Measurements from ENCODE around the gene IGFBP2. TPM values are rescaled to one million over a fixed set of nuclear protein-coding genes. Genes with fewer than 3 reads are reported as not detected.

Gene IGFBP2
- total and polyA plus RNA-seq, 2 of the 8 experiments (the other 6 are each of a cell fraction or from before 2014, with no cell fraction given) = 326 to 782 TPM

DNA sequence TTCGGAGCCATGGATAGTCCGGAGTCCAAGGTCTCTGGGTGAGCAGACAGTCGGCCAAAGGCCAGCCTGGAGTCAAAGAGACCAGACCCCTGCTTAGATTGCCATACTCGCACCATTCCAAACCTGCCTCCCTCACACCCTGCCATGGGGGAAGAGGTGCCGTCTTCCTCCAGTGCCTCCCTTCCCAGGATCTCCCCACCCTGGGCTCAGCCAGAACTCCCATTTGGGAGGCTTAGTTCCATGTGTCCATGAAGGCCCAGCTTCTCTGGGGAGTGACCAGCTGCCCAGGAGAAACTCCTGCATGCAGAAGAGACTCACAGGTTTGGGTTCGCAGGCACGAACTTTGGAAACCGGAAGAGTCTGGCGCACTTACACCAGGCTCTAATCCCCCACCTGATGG lies 40.4 kb downstream of the IGFBP2 start (continued):
- TF ChIP-seq POU5F1 (IDR thresholded peaks at IDR 0.05; ENCODE audit: low read depth, low read length) (no peak), CHD2 (IDR thresholded peaks at IDR 0.05; ENCODE audit: low read length) (no peak), GTF2F1 (IDR thresholded peaks at IDR 0.05; ENCODE audit: borderline replicate concordance, low read depth, low read length) (no peak)

Data from H1 (cell line).